Neuronal stem cell (in vitro differentiated cells): Measurements from ENCODE around the gene UNC80.

Source experiments
- DNase-seq: peaks from one replicate; pipeline ENCODE4 v3.0.0-alpha.2; 2013; ENCODE audit warnings: low spot score
- H2AFZ ChIP-seq: one replicate; pipeline ENCODE4 v1.6.1; 2013; ENCODE audit warnings: mild to moderate bottlenecking, low read length, inconsistent platforms
- H2AK5ac ChIP-seq: 2 replicates; pipeline ENCODE4 v1.6.1; 2013; ENCODE audit warnings: low read depth, mild to moderate bottlenecking, inconsistent platforms, low read length, moderate library complexity, mixed read lengths
- H2BK120ac ChIP-seq: 2 replicates; pipeline ENCODE4 v1.6.1; 2013; ENCODE audit warnings: low read depth, mild to moderate bottlenecking, inconsistent platforms, low read length, moderate library complexity, mixed read lengths
- H2BK12ac ChIP-seq: one replicate; pipeline ENCODE4 v1.6.1; 2013; ENCODE audit warnings: low read length, inconsistent platforms
- H2BK15ac ChIP-seq: 2 replicates; pipeline ENCODE4 v1.6.1; 2013; ENCODE audit warnings: mild to moderate bottlenecking, low read length, inconsistent platforms, mixed read lengths
- H2BK5ac ChIP-seq: one replicate; pipeline ENCODE4 v1.6.1; 2013; ENCODE audit warnings: inconsistent platforms, mild to moderate bottlenecking, low read length, moderate library complexity
- H3K14ac ChIP-seq: one replicate; pipeline ENCODE4 v1.6.1; 2013; ENCODE audit warnings: low read length, inconsistent platforms
- H3K18ac ChIP-seq: 2 replicates; pipeline ENCODE4 v1.6.1; 2013; ENCODE audit warnings: low read length, inconsistent platforms
- H3K23ac ChIP-seq: 2 replicates; pipeline ENCODE4 v1.6.1; 2013; ENCODE audit warnings: low read depth, mild to moderate bottlenecking, mixed read lengths, low read length, inconsistent platforms; ENCODE audit not compliant: poor library complexity
- H3K27ac ChIP-seq: replicated peaks from 3 replicates; pipeline ENCODE4 v1.5.1; 2013; ENCODE audit warnings: low read length, inconsistent platforms
- H3K27me3 ChIP-seq, 3 experiments: 2 replicates each; pipeline ENCODE4 v1.6.1; 2013; ENCODE audit warnings: low read length in 3 of 3, mild to moderate bottlenecking in 2 of 3, inconsistent platforms in 1 of 3, low read depth in 1 of 3, mixed read lengths in 1 of 3, moderate library complexity in 1 of 3; ENCODE audit not compliant: control insufficient read depth in 3 of 3, insufficient read depth in 3 of 3
- H3K36me3 ChIP-seq, 2 donors: replicated peaks in 1 of 2; 2 replicates each; pipeline ENCODE4 v1.6.1; 2013; ENCODE audit warnings: low read length in 2 of 2; ENCODE audit not compliant: control insufficient read depth in 2 of 2, insufficient read depth in 2 of 2
- H3K4ac ChIP-seq: 2 replicates; pipeline ENCODE4 v1.6.1; 2013; ENCODE audit warnings: inconsistent platforms, mild to moderate bottlenecking, low read length, moderate library complexity
- H3K4me1 ChIP-seq, 2 donors: 1 replicate in 1 of 2; 2 replicates in 1 of 2; pipeline ENCODE4 v1.6.1; 2013; ENCODE audit warnings: low read length in 2 of 2, low read depth in 1 of 2; ENCODE audit not compliant: control insufficient read depth in 2 of 2, insufficient read depth in 1 of 2
- H3K4me2 ChIP-seq: one replicate; pipeline ENCODE4 v1.6.1; 2013; ENCODE audit warnings: mild to moderate bottlenecking, low read length, inconsistent platforms; ENCODE audit not compliant: insufficient read depth, poor library complexity, severe bottlenecking
- H3K4me3 ChIP-seq, 2 donors: 2 replicates each; pipeline ENCODE4 v1.5.1; 2013; ENCODE audit warnings: low read length in 2 of 2, mild to moderate bottlenecking in 2 of 2, inconsistent platforms in 1 of 2, moderate library complexity in 1 of 2
- H3K79me1 ChIP-seq: one replicate; pipeline ENCODE4 v1.6.1; 2013; ENCODE audit warnings: low read depth, mild to moderate bottlenecking, inconsistent platforms, low read length, moderate library complexity
- H3K9ac ChIP-seq: one replicate; pipeline ENCODE4 v1.6.1; 2013; ENCODE audit warnings: mild to moderate bottlenecking, low read depth, low read length, inconsistent platforms; ENCODE audit not compliant: poor library complexity
- H3K9me3 ChIP-seq, 2 donors: replicated peaks in 1 of 2; 2 replicates each; pipeline versions ENCODE3 to v1.6.1; 2013; ENCODE audit warnings: low read length in 2 of 2, mild to moderate bottlenecking in 2 of 2, inconsistent platforms in 1 of 2, low read depth in 1 of 2, mixed read lengths in 1 of 2, moderate library complexity in 1 of 2; ENCODE audit not compliant: control insufficient read depth in 2 of 2, insufficient read depth in 1 of 2
- H4K8ac ChIP-seq: one replicate; pipeline ENCODE4 v1.6.1; 2013; ENCODE audit warnings: low read depth, mild to moderate bottlenecking, inconsistent platforms, low read length, moderate library complexity
- H4K91ac ChIP-seq: one replicate; pipeline ENCODE4 v1.6.1; 2013; ENCODE audit warnings: low read length, low read depth, mild to moderate bottlenecking, inconsistent platforms; ENCODE audit not compliant: poor library complexity
- WGBS, 2 donors: extraction: QIAGEN DNeasy Blood & Tissue Kit; methylation state at CpG; one replicate each; pipeline ENCODE4 v1.1.7; 2013; ENCODE audit warnings: missing lambda C conversion rate in 2 of 2, mixed read lengths in 1 of 2; ENCODE audit not compliant: insufficient read length in 2 of 2, insufficient replicate concordance in 1 of 2; ENCODE audit errors: extremely low coverage in 2 of 2; 5-methylcytosine and 5-hydroxymethylcytosine counted together

Gene UNC80

DNA sequence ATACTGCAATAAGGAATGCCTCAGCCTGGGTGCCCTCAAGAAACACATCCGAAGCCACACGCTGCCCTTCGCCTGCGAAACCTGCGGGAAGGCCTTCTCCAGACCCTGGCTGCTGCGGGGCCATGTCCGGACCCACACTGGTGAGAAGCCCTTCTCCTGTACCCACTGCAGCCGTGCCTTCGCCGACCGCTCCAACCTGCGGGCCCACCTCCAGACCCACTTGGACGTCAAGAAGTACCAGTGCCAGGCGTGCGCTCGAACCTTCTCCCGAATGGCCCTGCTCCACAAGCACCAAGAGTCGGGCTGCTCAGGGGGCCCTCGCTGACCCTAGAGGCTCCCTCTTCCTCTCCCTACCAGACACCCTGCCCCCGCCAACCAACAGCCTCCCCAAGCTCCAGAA, 37.6 kb downstream of the UNC80 start:
- Histone ChIP-seq H3K14ac (peak overlapping the region; percentile 38), H3K4me2 (no peak overlapping the region), H2BK15ac (peak overlapping the region; percentile 38), H3K4ac (no peak overlapping the region), H2BK12ac (no peak overlapping the region), H3K79me1 (no peaks in the 10 kb centered on the region), H3K36me3 (no peaks in the 10 kb centered on the region), H4K8ac (no peak overlapping the region), H2AFZ (no peak overlapping the region), H2BK120ac (no peak overlapping the region), H3K18ac (peak overlapping the region; percentile 86), H3K23ac (peak overlapping the region; percentile 31), H2BK5ac (peak overlapping the region; percentile 91), H3K9me3 (peaks cover 0 to 4% of the 10 kb centered on the region in 2 donors), H3K27ac (no peak overlapping the region), H3K9ac (no peak overlapping the region), H4K91ac (no peak overlapping the region), H3K4me3 (no peak overlapping the region), H3K27me3 (no peaks in the 10 kb centered on the region), H2AK5ac (peak overlapping the region; percentile 42), H3K4me1 (peaks cover 1 to 3% of the 10 kb centered on the region in 2 donors)
- DNase-seq, result no peak
- WGBS, 2 donors, result no CpG with 5 or more reads among the region's 20 CpGs

DNA sequence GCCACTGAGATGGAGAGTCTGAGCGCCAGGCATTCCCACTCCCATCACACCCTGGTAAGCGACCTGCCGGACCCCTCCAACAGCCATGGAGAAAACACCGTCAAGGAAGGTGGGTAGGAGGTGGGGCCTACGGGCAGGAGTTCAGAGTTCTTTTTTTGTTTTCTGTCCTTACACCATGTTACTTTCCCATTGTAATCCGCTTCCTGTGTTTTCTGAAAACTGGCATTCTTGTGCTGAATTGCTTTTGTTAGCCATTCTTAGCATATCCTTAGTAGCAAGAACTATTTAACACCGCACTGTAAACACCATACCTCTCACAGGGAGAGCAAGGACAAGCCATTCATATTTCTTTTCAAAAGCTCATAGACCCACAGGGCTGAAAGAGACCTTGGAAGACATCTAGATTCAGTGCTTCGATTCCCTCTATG, 46.2 kb downstream of the UNC80 start:
- no peak overlapping the region for H3K14ac ChIP-seq
- H2BK15ac ChIP-seq, result no peak overlapping the region
- peak overlapping the region; percentile 73 for H2AFZ ChIP-seq
- no peak overlapping the region for H3K4ac ChIP-seq
- H2BK5ac ChIP-seq, result no peak overlapping the region
- H2AK5ac ChIP-seq, result no peak overlapping the region
- no peak overlapping the region for H4K91ac ChIP-seq
- H3K9me3 ChIP-seq, result peaks cover 0 to 17% of the 10 kb centered on the region in 2 donors
- H4K8ac ChIP-seq, result no peak overlapping the region
- H3K27ac ChIP-seq, result no peak overlapping the region
- no peaks in the 10 kb centered on the region for H3K27me3 ChIP-seq
- WGBS, 2 donors, result no CpG with 5 or more reads among the region's 8 CpGs
- H3K4me1 ChIP-seq, result peaks cover 6 to 8% of the 10 kb centered on the region in 2 donors
- H3K36me3 ChIP-seq, result peaks cover 0 to 4% of the 10 kb centered on the region in 2 donors
- no peak overlapping the region for H3K9ac ChIP-seq
- H3K79me1 ChIP-seq, result no peaks in the 10 kb centered on the region
- no peak overlapping the region for H3K4me3 ChIP-seq
- H2BK120ac ChIP-seq, result no peak overlapping the region
- no peak overlapping the region for H3K4me2 ChIP-seq
- DNase-seq, result no peak
- no peak overlapping the region for H2BK12ac ChIP-seq
- H3K18ac ChIP-seq, result peak overlapping the region; percentile 28
- H3K23ac ChIP-seq, result no peak overlapping the region

DNA sequence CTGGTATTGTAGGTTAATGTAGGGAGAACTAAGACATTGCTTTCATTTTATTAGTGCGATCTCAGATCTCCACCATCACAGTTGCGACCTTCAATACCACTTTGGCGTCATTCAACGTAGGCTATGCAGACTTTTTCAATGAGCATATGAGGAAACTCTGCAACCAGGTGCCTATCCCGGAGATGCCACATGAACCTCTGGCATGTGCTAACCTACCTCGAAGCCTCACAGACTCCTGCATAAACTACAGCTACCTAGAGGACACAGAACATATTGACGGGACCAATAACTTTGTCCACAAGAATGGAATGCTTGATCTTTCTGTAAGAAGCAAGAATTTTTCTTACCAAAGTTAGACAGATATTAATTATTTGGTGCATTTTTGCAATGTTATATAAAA, 47.3 kb downstream of the UNC80 start:
- DNase-seq, result no peak
- Histone ChIP-seq H3K9me3 (peaks cover 0 to 17% of the 10 kb centered on the region in 2 donors), H2AK5ac (no peak overlapping the region), H3K4me2 (no peak overlapping the region), H3K4me1 (peaks cover 6 to 8% of the 10 kb centered on the region in 2 donors), H2BK12ac (no peak overlapping the region), H4K8ac (no peak overlapping the region), H3K4me3 (no peak overlapping the region), H3K9ac (no peak overlapping the region), H2AFZ (no peak overlapping the region), H3K79me1 (no peaks in the 10 kb centered on the region), H3K27ac (no peak overlapping the region), H3K4ac (no peak overlapping the region), H2BK15ac (no peak overlapping the region), H3K27me3 (no peaks in the 10 kb centered on the region), H3K14ac (no peak overlapping the region), H4K91ac (no peak overlapping the region), H2BK5ac (no peak overlapping the region), H3K36me3 (peaks cover 0 to 4% of the 10 kb centered on the region in 2 donors), H3K23ac (no peak overlapping the region), H3K18ac (no peak overlapping the region), H2BK120ac (no peak overlapping the region)
- no CpG with 5 or more reads among the region's 7 CpGs for WGBS, 2 donors

DNA sequence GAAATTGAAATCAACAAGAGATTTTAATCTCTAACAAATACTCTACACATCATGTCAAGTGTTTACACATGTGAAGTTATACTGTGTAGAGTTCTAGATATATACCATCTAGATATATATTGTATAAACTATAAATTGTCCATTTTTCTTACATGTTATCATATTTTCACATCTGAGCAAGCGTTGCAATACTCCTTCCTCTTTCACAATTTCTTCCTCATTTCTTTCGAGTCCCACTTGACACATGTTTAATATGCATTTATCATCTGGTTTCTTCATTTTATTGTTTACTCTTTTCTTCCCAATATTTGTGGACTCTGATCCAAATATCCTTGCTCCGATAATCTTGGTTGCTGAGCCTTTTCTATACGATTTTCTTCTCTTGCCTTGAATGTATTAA, 50.2 kb downstream of the UNC80 start:
- Histone ChIP-seq H3K14ac (no peak overlapping the region), H2BK12ac (no peak overlapping the region), H2AFZ (no peak overlapping the region), H2AK5ac (no peak overlapping the region), H4K91ac (no peak overlapping the region), H3K9ac (no peak overlapping the region), H3K9me3 (peaks cover 0 to 17% of the 10 kb centered on the region in 2 donors), H3K18ac (no peak overlapping the region), H3K4me1 (peaks cover 6 to 8% of the 10 kb centered on the region in 2 donors), H3K36me3 (peaks cover 0 to 4% of the 10 kb centered on the region in 2 donors), H3K23ac (no peak overlapping the region), H3K27ac (no peak overlapping the region), H2BK15ac (no peak overlapping the region), H3K4me2 (no peak overlapping the region), H3K79me1 (no peaks in the 10 kb centered on the region), H3K4me3 (no peak overlapping the region), H2BK5ac (no peak overlapping the region), H2BK120ac (no peak overlapping the region), H4K8ac (no peak overlapping the region), H3K27me3 (no peaks in the 10 kb centered on the region), H3K4ac (no peak overlapping the region)
- no peak for DNase-seq
- WGBS, 2 donors, result no CpG with 5 or more reads among the region's 4 CpGs
